Inflammatory macrophage treated with lipopolysaccharide for 1 hour (primary cell): Measurements from ENCODE around the gene FZD7.

ENCODE experiments used
- DNase-seq, 2 donors: peaks; one replicate each; pipeline ENCODE4 v3.0.0-alpha.2; 2020 to 2022

Gene FZD7

DNA sequence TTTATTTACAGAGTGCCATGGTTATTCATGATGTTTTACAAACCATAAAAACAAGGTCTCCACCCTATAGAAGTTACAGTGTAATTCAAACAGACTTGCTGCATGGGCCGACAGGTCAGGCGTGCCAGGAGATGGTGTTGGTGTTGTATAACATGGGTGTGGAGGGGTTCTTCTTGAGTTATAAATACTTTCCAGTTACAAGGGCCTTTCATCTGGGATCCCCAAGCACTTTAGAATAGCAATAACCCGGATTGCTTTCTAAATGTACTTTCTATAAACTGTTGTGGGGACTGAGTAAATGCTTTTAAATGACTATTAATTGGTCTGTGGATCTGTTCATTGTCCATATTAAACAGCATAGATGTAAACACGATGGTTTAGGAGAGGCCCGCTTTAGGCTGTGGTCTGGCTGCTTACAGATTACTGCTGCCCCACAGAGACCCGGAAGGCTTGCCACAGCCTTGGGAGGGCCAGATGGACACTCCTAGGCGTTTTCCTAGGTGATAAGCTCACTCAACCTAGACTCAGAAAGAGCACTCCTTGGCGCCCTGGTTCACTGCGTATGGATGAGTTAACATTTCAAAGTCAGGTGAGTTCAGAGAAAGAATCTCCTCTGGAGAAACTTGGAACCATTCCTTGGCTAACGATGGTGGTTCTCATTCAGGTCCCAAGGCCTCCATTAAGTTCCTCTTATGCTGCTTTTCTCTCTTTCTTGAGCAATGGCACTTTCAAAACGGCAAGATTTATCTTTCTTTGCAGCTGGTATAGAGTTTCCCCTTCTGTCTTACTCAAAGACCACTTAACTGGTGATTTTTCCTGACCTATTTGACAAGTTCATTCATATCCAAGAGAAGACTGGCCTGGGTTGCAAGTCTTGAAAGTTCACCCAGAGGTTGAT is 35.8 kb downstream of the FZD7 start:
- no peak for DNase-seq

- DNase-seq, result no peak
Measured at GRCh38 chr2:202071107-202071506, 37.5 kb downstream of the FZD7 start.

DNA sequence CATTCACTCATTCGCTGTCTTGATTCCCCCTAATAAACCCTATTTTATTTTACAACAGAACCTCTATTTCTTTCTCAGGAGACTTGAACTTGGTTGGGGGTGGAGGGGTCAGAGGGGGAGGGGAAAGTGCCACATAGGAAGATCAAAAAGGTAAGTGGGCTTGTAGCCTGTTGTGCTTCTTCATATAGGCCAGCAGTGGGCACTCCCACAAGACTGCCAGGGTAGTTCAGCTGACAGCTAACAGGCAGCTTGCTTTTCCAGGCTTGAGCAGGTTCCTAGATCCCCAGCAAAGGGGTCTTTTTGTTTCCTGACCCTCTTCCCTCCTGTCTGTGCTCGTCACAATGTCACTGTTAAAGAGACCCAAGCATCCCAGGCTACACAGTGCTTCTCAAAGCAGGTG is 38.6 kb downstream of the FZD7 start:
- no peak for DNase-seq

- DNase-seq, result no peak
Measured at GRCh38 chr2:202072737-202073401, 39.2 kb downstream of the FZD7 start, which contains the start of gene KIAA2012. KIAA2012 (plus strand) TSS chr2:202073255; CDS start chr2:202073628, 373 bp downstream.

- no peak for DNase-seq
Measured at GRCh38 chr2:202074324-202074723, 40.7 kb downstream of the FZD7 start.

DNA sequence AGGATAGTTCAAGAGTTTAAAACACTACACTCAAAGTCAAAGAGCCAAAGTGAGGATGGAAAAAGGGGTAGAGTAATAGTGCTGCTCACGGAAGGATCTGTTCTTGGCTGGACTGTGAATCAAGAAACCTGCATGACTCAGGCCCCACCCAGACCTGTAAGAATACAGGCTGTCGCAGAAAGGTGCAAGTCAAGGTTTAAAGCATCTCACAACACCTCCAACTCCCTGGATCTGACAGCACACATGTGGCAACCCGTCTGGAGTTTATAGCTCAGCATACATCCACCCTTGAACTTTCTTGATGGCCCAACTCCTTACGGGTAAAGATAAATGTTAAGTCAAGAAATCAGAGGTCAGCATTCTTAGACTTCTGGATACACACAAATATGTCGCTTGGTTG is 45.7 kb downstream of the FZD7 start:
- DNase-seq, result no peak

GRCh38 chr2:202084265-202084664 is 50.6 kb downstream of the FZD7 start:
- DNase-seq, result no peak
